GM23338 (cell line): ENCODE data around the gene ZNF778. TPM values are rescaled to one million over a fixed set of nuclear protein-coding genes. Genes with fewer than 3 reads are reported as not detected.

Experiments
- ATAC-seq: fragments of 200-7000 bp; cut with Tn5 transposase; 3 replicates; pipeline ENCODE4 v1.9.1; 2020
- DNase-seq: peaks from one replicate; pipeline ENCODE4 v3.0.0-alpha.2; 2015; ENCODE audit warnings: low spot score
- H2AFZ ChIP-seq: fragments of 200-600 bp; sonication (generic); 2 replicates; pipeline ENCODE4 v1.8.0; 2016; ENCODE audit warnings: antibody characterized with exemption, mild to moderate bottlenecking, moderate library complexity
- H3F3A ChIP-seq: fragments of 200-600 bp; sonication (generic); replicated peaks from 2 replicates; pipeline ENCODE4 v1.8.0; 2017; ENCODE audit warnings: antibody characterized with exemption, mixed run types, low read depth
- H3K27ac ChIP-seq: fragments of 200-600 bp; sonication (generic); 2 replicates; pipeline ENCODE4 v1.6.1; 2016; ENCODE audit warnings: low read depth
- H3K27me3 ChIP-seq: fragments of 200-600 bp; sonication (generic); 2 replicates; pipeline ENCODE4 v1.8.0; 2016; ENCODE audit warnings: mild to moderate bottlenecking, mixed run types, moderate library complexity; ENCODE audit not compliant: insufficient read depth
- H3K36me3 ChIP-seq: fragments of 200-600 bp; sonication (generic); 2 replicates; pipeline ENCODE4 v1.8.0; 2016; ENCODE audit warnings: mild to moderate bottlenecking; ENCODE audit not compliant: insufficient read depth
- H3K4me1 ChIP-seq: fragments of 200-600 bp; sonication (generic); 2 replicates; pipeline ENCODE4 v1.8.0; 2016; ENCODE audit warnings: mild to moderate bottlenecking, moderate library complexity; ENCODE audit not compliant: insufficient read depth
- H3K4me2 ChIP-seq: fragments of 200-600 bp; sonication (generic); 2 replicates; pipeline ENCODE4 v1.7.1; 2017; ENCODE audit warnings: mixed run types
- H3K4me3 ChIP-seq: fragments of 200-600 bp; sonication (generic); 2 replicates; pipeline ENCODE4 v1.6.1; 2016; ENCODE audit warnings: mixed run types
- H3K79me2 ChIP-seq: fragments of 200-600 bp; sonication (generic); replicated peaks from 2 replicates; pipeline ENCODE4 v1.8.0; 2017; ENCODE audit warnings: mild to moderate bottlenecking; ENCODE audit not compliant: insufficient read depth
- H3K9me2 ChIP-seq: fragments of 200-600 bp; sonication (generic); 2 replicates; pipeline ENCODE4 v1.8.0; 2017; ENCODE audit not compliant: insufficient read depth
- H4K20me1 ChIP-seq: fragments of 200-600 bp; sonication (generic); replicated peaks from 2 replicates; pipeline ENCODE4 v1.8.0; 2017; ENCODE audit warnings: mild to moderate bottlenecking; ENCODE audit not compliant: insufficient read depth
- H3K27ac Mint-ChIP-seq: 2 replicates; pipeline ENCODE4 v1.8.0; 2020; ENCODE audit warnings: inconsistent platforms, mild to moderate bottlenecking, moderate library complexity, mixed read lengths
- H3K27me3 Mint-ChIP-seq: 3 replicates; pipeline ENCODE4 v1.8.0; 2022; ENCODE audit warnings: low read depth, mild to moderate bottlenecking, moderate library complexity, mixed read lengths, inconsistent platforms; ENCODE audit not compliant: insufficient read depth, poor library complexity
- H3K36me3 Mint-ChIP-seq: 3 replicates; pipeline ENCODE4 v1.8.0; 2021; ENCODE audit warnings: low read depth, mild to moderate bottlenecking, inconsistent platforms, moderate library complexity, mixed read lengths
- H3K4me1 Mint-ChIP-seq: 3 replicates; pipeline ENCODE4 v1.8.0; 2020; ENCODE audit warnings: mild to moderate bottlenecking, inconsistent platforms, mixed read lengths
- H3K4me3 Mint-ChIP-seq: 3 replicates; pipeline ENCODE4 v1.8.0; 2021; ENCODE audit warnings: moderate library complexity, mild to moderate bottlenecking, inconsistent platforms, mixed read lengths
- H3K9me3 Mint-ChIP-seq: 3 replicates; pipeline ENCODE4 v1.8.0; 2020; ENCODE audit warnings: moderate library complexity, mild to moderate bottlenecking, inconsistent platforms, mixed read lengths
- CREB1 ChIP-seq: fragments of 250-450 bp; sonication (Bioruptor Pico); IDR thresholded peaks from 2 replicates; pipeline ENCODE4 v1.5.0; 2020; ENCODE audit warnings: low read depth, mild to moderate bottlenecking, moderate library complexity
- ETS1 ChIP-seq: IDR thresholded peaks from 2 replicates; pipeline ENCODE4 v1.6.1; 2016; ENCODE audit warnings: antibody characterized with exemption
- EZH2 ChIP-seq: fragments of 200-600 bp; sonication (generic); IDR thresholded peaks from one replicate; pipeline ENCODE4 v1.8.0; 2017; ENCODE audit warnings: antibody characterized with exemption, mild to moderate bottlenecking, low read depth; ENCODE audit not compliant: unreplicated experiment
- NANOG ChIP-seq: IDR thresholded peaks from 2 replicates; pipeline ENCODE4 v1.6.1; 2016; ENCODE audit warnings: antibody characterized with exemption, borderline replicate concordance
- POLR2AphosphoS5 ChIP-seq: IDR thresholded peaks from 2 replicates; pipeline ENCODE4 v1.6.1; 2016; ENCODE audit warnings: antibody characterized with exemption, low read depth
- REST ChIP-seq: IDR thresholded peaks from one replicate; pipeline ENCODE4 v1.6.1; 2018; ENCODE audit warnings: antibody characterized with exemption; ENCODE audit not compliant: unreplicated experiment
- ZNF114 ChIP-seq: fragments of 250-450 bp; sonication (Bioruptor Pico); IDR thresholded peaks from 2 replicates; pipeline ENCODE4 v1.5.0; 2020; ENCODE audit warnings: mild to moderate bottlenecking, moderate library complexity
- ZNF462 ChIP-seq: fragments of 250-450 bp; sonication (Bioruptor Pico); IDR thresholded peaks from 2 replicates; pipeline ENCODE4 v1.5.0; 2020; ENCODE audit warnings: mild to moderate bottlenecking, moderate library complexity
- polyA plus RNA-seq: library from polyadenylated mRNA; unstranded; fragments of >200 nt; fragmentation: Nextera tagmentation; extraction: Ambion mirVana; gene quantifications from 2 replicates; pipeline ENCODE4 v1.2.1, GENCODE V29; 2016
- total RNA-seq: library from RNA; depleted of rRNA; stranded (reverse); fragments of >200 nt; shearing (Covaris generic); gene quantifications from 2 replicates; pipeline ENCODE4 v1.2.3, GENCODE V29; 2014

Gene ZNF778
- total and polyA plus RNA-seq, 2 experiments from 2014 or later = 7.9 to 43.4 TPM

GRCh38 chr16:89192956-89193575, 24.4 kb upstream of the ZNF778 start:
- no peaks in the 10 kb centered on the region for H3K4me1 Mint-ChIP-seq
- Histone ChIP-seq H2AFZ (no peak overlapping the region), H3K4me1 (no peaks in the 10 kb centered on the region), H3K36me3 (no peaks in the 10 kb centered on the region), H3K4me2 (peak overlapping the region; percentile 82), H3K27me3 (no peaks in the 10 kb centered on the region), H3K4me3 (peak overlapping the region; percentile 52), H3K9me2 (no peaks in the 10 kb centered on the region), H3K27ac (no peak overlapping the region), H4K20me1 (no peaks in the 10 kb centered on the region), H3F3A (no peaks in the 10 kb centered on the region), H3K79me2 (no peaks in the 10 kb centered on the region)
- no peaks in the 10 kb centered on the region for H3K36me3 Mint-ChIP-seq
- DNase-seq (peak; percentile 94), ATAC-seq (peak; percentile 60)
- H3K9me3 Mint-ChIP-seq = peaks cover 5% of the 10 kb centered on the region; the same call in 1 of the 3 replicates
- no peak overlapping the region for H3K27ac Mint-ChIP-seq
- peak overlapping the region; percentile 42; the same call in 1 of the 3 replicates for H3K4me3 Mint-ChIP-seq
- TF ChIP-seq POLR2AphosphoS5 = no peak; the same call in 1 of the 2 replicates
- no peak for TF ChIP-seq REST
- TF ChIP-seq ZNF114 = no peak
- TF ChIP-seq EZH2 = no peak
- no peak for TF ChIP-seq ZNF462
- TF ChIP-seq ETS1 = no peak
- TF ChIP-seq NANOG = no peak
- no peak for TF ChIP-seq CREB1 (CRISPR knock-in tag)
- H3K27me3 Mint-ChIP-seq = peaks cover 17% of the 10 kb centered on the region
